Activated naive CD8-positive, alpha-beta T cell treated with anti-CD3 and anti-CD28 coated beads for 36 hours (primary cell): ENCODE measurements around the gene HNRNPK. TPM values are rescaled to one million over a fixed set of nuclear protein-coding genes. Genes with fewer than 3 reads are reported as not detected.

Experiments used
- DNase-seq: peaks from one replicate; pipeline ENCODE4 v3.0.0; 2021
- H3K27ac Mint-ChIP-seq: one replicate; pipeline ENCODE4 v1.8.0; 2022; ENCODE audit warnings: mild to moderate bottlenecking, moderate library complexity, mixed read lengths
- H3K27me3 Mint-ChIP-seq: one replicate; pipeline ENCODE4 v1.8.0; 2022; ENCODE audit warnings: mild to moderate bottlenecking, mixed read lengths
- H3K36me3 Mint-ChIP-seq: one replicate; pipeline ENCODE4 v1.8.0; 2021; ENCODE audit warnings: mild to moderate bottlenecking, mixed read lengths
- H3K4me1 Mint-ChIP-seq: one replicate; pipeline ENCODE4 v1.8.0; 2021; ENCODE audit warnings: mixed read lengths
- H3K4me3 Mint-ChIP-seq: one replicate; pipeline ENCODE4 v1.8.0; 2022; ENCODE audit warnings: mild to moderate bottlenecking, moderate library complexity, mixed read lengths
- H3K9me3 Mint-ChIP-seq: one replicate; pipeline ENCODE4 v1.8.0; 2022; ENCODE audit warnings: mixed read lengths
- total RNA-seq, 2 experiments: library from RNA; stranded (reverse); gene quantifications; one replicate each; pipeline ENCODE4 v1.2.3, GENCODE V29; 2021

Gene HNRNPK
- total RNA-seq, 2 experiments from 2014 or later: 874 to 924 TPM

- H3K36me3 Mint-ChIP-seq: peaks cover 32% of the 10 kb centered on the region
- no peak overlapping the region for H3K27ac Mint-ChIP-seq
- peaks cover 25% of the 10 kb centered on the region for H3K4me1 Mint-ChIP-seq
- no peak overlapping the region for H3K4me3 Mint-ChIP-seq
- H3K27me3 Mint-ChIP-seq: no peaks in the 10 kb centered on the region
- no peak for DNase-seq
- H3K9me3 Mint-ChIP-seq: no peaks in the 10 kb centered on the region
Measured at GRCh38 chr9:83986765-83987401, 6.9 kb upstream of the HNRNPK start.

DNA sequence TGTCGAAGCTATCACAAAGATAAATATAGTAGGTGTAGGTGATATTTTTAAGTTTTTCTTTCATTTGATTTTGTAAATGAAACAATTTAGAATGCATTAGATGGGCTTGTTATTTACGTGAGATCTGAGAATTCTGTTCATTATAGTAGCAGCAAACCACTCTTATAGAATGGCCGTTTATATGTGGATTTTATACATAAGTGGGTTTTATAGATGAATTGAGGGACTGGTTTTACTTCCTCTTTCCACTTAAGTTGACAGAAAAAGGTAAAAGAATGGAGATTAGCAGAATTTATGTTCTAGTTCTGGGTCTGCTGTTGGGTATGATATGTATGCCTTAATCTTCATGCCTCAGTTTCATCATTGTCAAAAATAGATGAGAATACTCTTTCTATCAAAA, 6.2 kb upstream of the HNRNPK start:
- Mint-ChIP-seq H3K36me3 (peaks cover 37% of the 10 kb centered on the region), H3K27me3 (no peaks in the 10 kb centered on the region), H3K27ac (no peak overlapping the region), H3K9me3 (no peaks in the 10 kb centered on the region), H3K4me3 (no peak overlapping the region), H3K4me1 (peaks cover 29% of the 10 kb centered on the region)
- DNase-seq: no peak

- H3K27me3 Mint-ChIP-seq: no peaks in the 10 kb centered on the region
- DNase-seq: no peak
- H3K36me3 Mint-ChIP-seq: peaks cover 44% of the 10 kb centered on the region
- H3K4me1 Mint-ChIP-seq: peaks cover 33% of the 10 kb centered on the region
- no peaks in the 10 kb centered on the region for H3K9me3 Mint-ChIP-seq
- H3K27ac Mint-ChIP-seq: peak overlapping the region; percentile 99
- peak overlapping the region; percentile 100 for H3K4me3 Mint-ChIP-seq
Measured at GRCh38 chr9:83981126-83981871, 1.3 kb upstream of the HNRNPK start.

GRCh38 chr9:83980395-83981125, 545 bp upstream of the HNRNPK start, which contains the start of gene RMI1:
Gene RMI1 (plus strand): TSS chr9:83980805. CDS start chr9:84000987, 20,182 bp downstream.
- H3K9me3 Mint-ChIP-seq: no peaks in the 10 kb centered on the region
- H3K27me3 Mint-ChIP-seq: no peaks in the 10 kb centered on the region
- DNase-seq: peak; percentile 97
- H3K4me1 Mint-ChIP-seq: peaks cover 36% of the 10 kb centered on the region
- peak within 1 kb of the TSS; percentile 99 for H3K27ac Mint-ChIP-seq
- H3K36me3 Mint-ChIP-seq: peaks cover 51% of the 10 kb centered on the region
- peak within 1 kb of the TSS; percentile 100 for H3K4me3 Mint-ChIP-seq

- peak; percentile 87 for DNase-seq
- peak overlapping the region; percentile 100 for H3K4me3 Mint-ChIP-seq
- peaks cover 50% of the 10 kb centered on the region for H3K4me1 Mint-ChIP-seq
- H3K27ac Mint-ChIP-seq: peak overlapping the region; percentile 99
- H3K36me3 Mint-ChIP-seq: peaks cover 64% of the 10 kb centered on the region
- H3K27me3 Mint-ChIP-seq: no peaks in the 10 kb centered on the region
- H3K9me3 Mint-ChIP-seq: no peaks in the 10 kb centered on the region
Measured at GRCh38 chr9:83978992-83979811, 813 bp downstream of the HNRNPK start.

GRCh38 chr9:83977196-83977595, 2.8 kb downstream of the HNRNPK start:
- Mint-ChIP-seq H3K4me3 (peak overlapping the region; percentile 100), H3K27me3 (no peaks in the 10 kb centered on the region), H3K27ac (peak overlapping the region; percentile 99), H3K4me1 (peaks cover 50% of the 10 kb centered on the region), H3K9me3 (no peaks in the 10 kb centered on the region), H3K36me3 (peaks cover 72% of the 10 kb centered on the region)
- DNase-seq: no peak

DNA sequence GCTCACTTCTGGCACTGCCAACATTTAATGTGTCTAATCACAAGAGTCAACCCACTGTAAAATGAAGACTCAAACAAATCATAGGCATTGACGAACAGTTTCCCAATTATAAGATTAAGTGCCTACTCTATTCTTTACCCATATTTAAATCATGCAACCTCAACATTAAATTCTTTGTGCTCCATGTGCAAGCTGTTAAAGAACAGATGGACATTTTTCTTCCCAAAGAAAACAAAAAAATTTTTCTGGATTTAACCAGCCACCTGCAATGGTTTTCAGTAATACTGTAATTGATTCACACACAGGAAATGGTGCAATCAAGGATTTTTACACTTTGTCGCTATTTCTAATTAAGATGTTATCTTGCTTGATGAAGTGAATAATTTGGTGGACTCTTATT, 3.6 kb downstream of the HNRNPK start:
- Mint-ChIP-seq H3K9me3 (no peaks in the 10 kb centered on the region), H3K4me3 (peak overlapping the region; percentile 100), H3K36me3 (peaks cover 76% of the 10 kb centered on the region), H3K4me1 (peaks cover 51% of the 10 kb centered on the region), H3K27me3 (no peaks in the 10 kb centered on the region), H3K27ac (peak overlapping the region; percentile 99)
- DNase-seq: no peak

DNA sequence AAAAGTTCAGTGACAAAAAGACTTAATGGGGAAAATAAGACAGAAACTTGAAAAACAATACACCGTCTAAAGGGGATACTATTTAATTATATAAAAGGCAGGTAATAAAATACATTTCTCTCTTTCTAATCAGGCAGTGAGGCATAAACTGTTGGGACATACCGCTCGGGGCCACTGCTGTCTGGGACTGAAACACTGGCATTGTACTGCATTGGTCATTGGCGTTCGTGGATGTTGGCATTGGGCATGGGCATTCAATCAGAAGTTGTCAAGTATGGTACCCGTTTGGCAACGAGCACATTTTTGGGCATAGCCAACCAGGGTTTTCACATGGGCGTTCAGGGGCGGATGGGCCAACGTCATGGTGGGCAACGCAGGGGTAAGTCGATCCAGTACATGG, 4.7 kb downstream of the HNRNPK start:
- DNase-seq: no peak
- peaks cover 83% of the 10 kb centered on the region for H3K36me3 Mint-ChIP-seq

DNA sequence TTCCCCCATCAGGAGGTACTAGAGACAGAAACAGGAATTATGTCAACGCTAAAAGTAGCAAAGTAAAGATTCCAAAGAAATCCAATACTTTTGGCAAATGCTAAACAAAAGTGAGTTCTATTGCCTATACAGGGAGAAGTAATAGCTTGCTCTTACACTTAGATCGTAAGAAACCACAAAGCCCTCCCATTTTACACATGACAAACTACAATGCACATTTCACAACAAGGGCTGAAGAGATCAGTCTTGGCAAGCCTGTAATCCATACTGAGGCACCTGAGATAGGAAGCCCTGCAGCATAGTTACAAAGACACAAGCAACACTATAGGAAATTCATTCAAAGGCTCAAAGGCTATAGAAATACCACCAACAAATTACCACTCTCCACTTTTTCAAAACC, 7.7 kb downstream of the HNRNPK start:
- H3K27me3 Mint-ChIP-seq: no peaks in the 10 kb centered on the region
- H3K4me3 Mint-ChIP-seq: no peak overlapping the region
- peaks cover 58% of the 10 kb centered on the region for H3K4me1 Mint-ChIP-seq
- no peaks in the 10 kb centered on the region for H3K9me3 Mint-ChIP-seq
- DNase-seq: no peak
- peak overlapping the region; percentile 42 for H3K27ac Mint-ChIP-seq
- H3K36me3 Mint-ChIP-seq: peaks cover 75% of the 10 kb centered on the region

More for the DNA sequence above, 4.7 kb downstream of the HNRNPK start:
- H3K27me3 Mint-ChIP-seq: no peaks in the 10 kb centered on the region
- H3K27ac Mint-ChIP-seq: peak overlapping the region; percentile 99
- H3K4me3 Mint-ChIP-seq: peak overlapping the region; percentile 46
- H3K4me1 Mint-ChIP-seq: peaks cover 59% of the 10 kb centered on the region
- H3K9me3 Mint-ChIP-seq: no peaks in the 10 kb centered on the region

- Mint-ChIP-seq H3K4me1 (peaks cover 54% of the 10 kb centered on the region), H3K4me3 (no peak overlapping the region), H3K9me3 (no peaks in the 10 kb centered on the region), H3K36me3 (peaks cover 73% of the 10 kb centered on the region), H3K27ac (peak overlapping the region; percentile 38), H3K27me3 (no peaks in the 10 kb centered on the region)
- no peak for DNase-seq
Measured at GRCh38 chr9:83971485-83971884, 8.5 kb downstream of the HNRNPK start.

- no peaks in the 10 kb centered on the region for H3K27me3 Mint-ChIP-seq
- H3K36me3 Mint-ChIP-seq: peaks cover 63% of the 10 kb centered on the region
Measured at GRCh38 chr9:83969602-83970001, 10.4 kb downstream of the HNRNPK start.

GRCh38 chr9:83967073-83967472, 12.9 kb downstream of the HNRNPK start:
- Mint-ChIP-seq H3K27me3 (no peaks in the 10 kb centered on the region), H3K4me1 (peaks cover 28% of the 10 kb centered on the region), H3K4me3 (no peak overlapping the region), H3K9me3 (no peaks in the 10 kb centered on the region), H3K36me3 (peaks cover 46% of the 10 kb centered on the region), H3K27ac (peak overlapping the region; percentile 67)
- no peak for DNase-seq

More at GRCh38 chr9:83969602-83970001, 10.4 kb downstream of the HNRNPK start:
- Mint-ChIP-seq H3K9me3 (no peaks in the 10 kb centered on the region), H3K4me3 (no peak overlapping the region), H3K27ac (no peak overlapping the region), H3K4me1 (peaks cover 42% of the 10 kb centered on the region)
- DNase-seq: no peak

GRCh38 chr9:83966209-83966582, 13.8 kb downstream of the HNRNPK start:
- H3K4me3 Mint-ChIP-seq: peak overlapping the region; percentile 40
- peak overlapping the region; percentile 77 for H3K27ac Mint-ChIP-seq
- no peaks in the 10 kb centered on the region for H3K9me3 Mint-ChIP-seq
- no peak for DNase-seq
- H3K4me1 Mint-ChIP-seq: peaks cover 20% of the 10 kb centered on the region
- H3K27me3 Mint-ChIP-seq: no peaks in the 10 kb centered on the region
- peaks cover 38% of the 10 kb centered on the region for H3K36me3 Mint-ChIP-seq

GRCh38 chr9:83965350-83966208, 14.4 kb downstream of the HNRNPK start:
- peaks cover 15% of the 10 kb centered on the region for H3K4me1 Mint-ChIP-seq
- peaks cover 32% of the 10 kb centered on the region for H3K36me3 Mint-ChIP-seq
- no peaks in the 10 kb centered on the region for H3K9me3 Mint-ChIP-seq
- H3K4me3 Mint-ChIP-seq: peak overlapping the region; percentile 40
- DNase-seq: no peak
- H3K27me3 Mint-ChIP-seq: no peaks in the 10 kb centered on the region
- H3K27ac Mint-ChIP-seq: peak overlapping the region; percentile 77
